ENCODE results near the gene CEND1. TPM values are rescaled to one million over a fixed set of nuclear protein-coding genes. Genes with fewer than 3 reads are reported as not detected.
A peak's percentile ranks its signal among the peaks of the same experiment; 100 is the strongest.

CEND1 gene
- total RNA-seq, 1 donor = 1.2 TPM

- DNase-seq (ENCODE audit: low read depth) = peak; percentile 30
- TF ChIP-seq CTCF (IDR thresholded peaks at IDR 0.05; ENCODE audit: insufficient read depth, low read length) = no peak
- no peak overlapping the region for H3K4me3 ChIP-seq (ENCODE audit: low read depth, low read length)
These were observed 1.1 kb upstream of the CEND1 start for GRCh38 chr11:790721-791564.

GRCh38 chr11:788953-789940, 643 bp downstream of the CEND1 start:
- TF ChIP-seq CTCF (IDR thresholded peaks at IDR 0.05; ENCODE audit: insufficient read depth, low read length) = no peak
- DNase-seq (ENCODE audit: low read depth) = no peak
- peak overlapping the region; percentile 57 for H3K4me3 ChIP-seq (ENCODE audit: low read depth, low read length)

- H3K4me3 ChIP-seq (ENCODE audit: low read depth, low read length) = no peak overlapping the region
- peak; percentile 9 for TF ChIP-seq CTCF (IDR thresholded peaks at IDR 0.05; ENCODE audit: insufficient read depth, low read length)
- no peak for DNase-seq (ENCODE audit: low read depth)
These were observed 1.8 kb downstream of the CEND1 start for GRCh38 chr11:788009-788640.

- H3K4me3 ChIP-seq (ENCODE audit: low read depth, low read length) = no peak overlapping the region
- no peak for TF ChIP-seq CTCF (IDR thresholded peaks at IDR 0.05; ENCODE audit: insufficient read depth, low read length)
- DNase-seq (ENCODE audit: low read depth) = no peak
These were observed 2.7 kb downstream of the CEND1 start for GRCh38 chr11:787084-787675.

GRCh38 chr11:786235-787083, 3.4 kb downstream of the CEND1 start:
- TF ChIP-seq CTCF (IDR thresholded peaks at IDR 0.05; ENCODE audit: insufficient read depth, low read length) = no peak
- DNase-seq (ENCODE audit: low read depth) = no peak
- no peak overlapping the region for H3K4me3 ChIP-seq (ENCODE audit: low read depth, low read length)

Data from fibroblast of the aortic adventitia (primary cell).